NOMO-1 treated with dmso at 0.1 percent for 144 hours (cell line): ENCODE data around the gene PTPRS.

ENCODE experiments used
- DNase-seq: peaks from one replicate; lab custom pipeline; 2025; ENCODE audit not compliant: unreplicated experiment; lab: John Stamatoyannopoulos, UW

PTPRS gene

DNA sequence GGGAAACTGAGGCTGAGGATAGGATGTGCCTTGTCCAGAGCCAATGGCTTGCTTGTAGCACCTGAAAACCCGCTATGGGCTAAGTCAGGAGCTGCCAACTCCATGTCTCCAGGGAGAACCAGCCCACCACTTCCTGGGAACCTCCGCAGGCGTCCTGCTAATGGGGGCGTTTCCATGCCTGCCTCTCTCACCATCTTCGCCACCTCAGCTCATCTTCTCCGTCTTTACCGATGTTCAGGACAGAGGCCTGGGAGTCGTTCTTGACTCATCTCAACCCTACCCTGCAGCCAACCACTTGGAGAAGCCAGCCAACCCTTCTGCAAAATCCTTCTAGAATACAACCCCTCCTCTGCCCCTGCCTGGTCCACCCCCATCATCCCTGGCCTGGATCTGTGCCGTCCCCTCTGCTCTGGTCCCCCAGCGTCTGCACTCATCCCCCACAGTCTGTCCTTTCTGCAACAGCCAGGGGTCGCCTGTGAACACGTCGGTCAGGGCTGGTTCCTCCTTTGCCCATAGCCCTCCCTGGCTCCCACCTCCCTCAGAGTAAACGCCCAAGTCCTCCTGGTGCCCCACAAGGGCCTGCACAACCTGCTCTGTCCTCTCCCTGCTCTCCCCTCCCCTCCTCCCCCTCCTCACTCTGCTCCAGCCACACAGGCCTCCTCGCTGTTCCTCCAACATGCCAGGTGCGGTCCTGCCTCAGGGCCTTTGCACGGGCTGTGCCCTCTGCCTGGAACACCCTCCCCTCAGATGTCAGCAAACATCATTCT is 31.0 kb downstream of the PTPRS start:
- DNase-seq, result no peak

- no peak for DNase-seq
These were observed 31.9 kb downstream of the PTPRS start for GRCh38 chr19:5308451-5309437.

DNA sequence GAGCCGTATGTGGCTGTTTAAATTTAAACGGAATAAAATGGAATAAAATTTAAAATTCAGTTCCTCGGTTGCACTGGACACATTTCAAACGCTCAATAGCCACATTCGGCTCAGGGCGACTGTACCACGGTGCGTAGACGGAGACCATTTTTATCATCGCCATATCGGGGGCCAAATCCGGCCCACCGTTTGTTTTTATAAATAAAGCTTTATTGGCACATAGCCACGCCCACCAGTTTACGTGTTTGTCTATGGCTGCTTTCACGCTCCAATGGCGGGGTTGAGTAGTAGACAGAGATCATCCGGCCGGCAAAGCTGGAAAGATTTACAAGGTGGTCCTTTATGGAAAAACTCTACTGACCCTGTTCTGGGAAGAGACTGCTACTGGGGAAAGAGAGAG is 33.0 kb downstream of the PTPRS start:
- no peak for DNase-seq

GRCh38 chr19:5305163-5305562 is 35.4 kb downstream of the PTPRS start:
- no peak for DNase-seq

DNA sequence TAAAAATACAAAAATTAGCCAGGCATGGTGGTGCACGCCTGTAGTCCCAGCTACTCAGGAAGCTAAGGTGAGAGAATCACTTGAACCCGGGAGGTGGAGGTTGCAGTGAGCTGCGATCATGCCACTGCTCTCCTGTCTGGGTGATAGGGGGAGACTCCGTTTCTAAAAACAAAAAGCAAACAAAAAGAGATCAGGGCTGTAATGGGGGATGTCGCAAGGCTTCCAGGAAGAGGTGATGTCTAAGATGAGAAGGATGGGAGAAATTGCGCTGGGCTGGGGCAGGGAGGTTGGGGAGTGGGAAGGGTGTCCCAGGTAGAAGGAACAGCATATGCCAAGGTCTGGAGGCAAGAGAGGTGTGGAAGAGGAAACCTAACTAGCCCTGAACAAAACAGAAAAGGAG is 36.1 kb downstream of the PTPRS start:
- DNase-seq, result no peak

DNA sequence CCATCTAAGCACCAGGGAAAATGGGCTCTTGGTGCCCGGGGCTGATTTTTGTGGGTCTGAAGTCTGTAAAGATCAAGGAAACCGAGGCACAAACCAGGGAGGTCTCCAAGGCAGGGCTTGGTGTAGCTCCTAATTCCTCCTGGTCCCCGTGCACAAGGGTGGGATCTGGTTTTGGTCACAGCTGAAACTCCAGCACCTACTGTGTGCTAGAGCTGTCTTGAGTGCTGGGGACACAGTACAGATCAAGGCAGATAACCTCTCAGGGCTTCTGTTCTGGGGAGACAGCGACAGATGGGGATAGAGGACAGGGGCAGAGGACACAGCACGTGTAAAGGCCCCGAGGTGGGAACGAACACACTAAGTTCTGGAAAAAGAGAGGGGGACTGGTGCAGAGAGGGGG is 37.4 kb downstream of the PTPRS start:
- no peak for DNase-seq

- no peak for DNase-seq
These were observed 38.2 kb downstream of the PTPRS start for GRCh38 chr19:5302396-5302795.

GRCh38 chr19:5299137-5299536 is 41.5 kb downstream of the PTPRS start:
- DNase-seq, result no peak

DNA sequence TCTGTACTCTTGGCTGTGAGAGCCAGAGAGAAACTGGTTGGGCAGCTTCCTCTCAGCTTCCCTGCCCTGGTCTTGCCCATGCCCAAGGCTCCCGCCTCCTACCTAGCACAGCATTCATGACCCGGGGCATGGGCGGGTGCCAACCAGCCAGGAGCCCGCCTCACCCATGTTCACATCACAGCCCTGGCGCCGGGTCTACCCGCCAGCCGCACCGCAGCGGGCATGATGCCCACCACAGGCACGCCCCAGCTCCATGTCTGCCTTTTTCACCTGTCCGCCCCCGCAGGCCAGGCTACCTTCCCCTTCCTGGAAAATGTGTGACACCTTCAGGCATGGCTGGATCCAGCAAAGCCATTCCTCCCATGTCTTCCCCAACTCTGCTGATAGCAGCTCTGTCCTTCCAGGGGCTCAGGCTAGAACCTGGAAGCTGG is 42.1 kb downstream of the PTPRS start:
- DNase-seq, result no peak

GRCh38 chr19:5297272-5297669 is 43.3 kb downstream of the PTPRS start:
- DNase-seq, result no peak

- no peak for DNase-seq
These were observed 43.9 kb downstream of the PTPRS start for GRCh38 chr19:5296457-5297271.

- no peak for DNase-seq
These were observed 44.6 kb downstream of the PTPRS start for GRCh38 chr19:5296021-5296420.

DNA sequence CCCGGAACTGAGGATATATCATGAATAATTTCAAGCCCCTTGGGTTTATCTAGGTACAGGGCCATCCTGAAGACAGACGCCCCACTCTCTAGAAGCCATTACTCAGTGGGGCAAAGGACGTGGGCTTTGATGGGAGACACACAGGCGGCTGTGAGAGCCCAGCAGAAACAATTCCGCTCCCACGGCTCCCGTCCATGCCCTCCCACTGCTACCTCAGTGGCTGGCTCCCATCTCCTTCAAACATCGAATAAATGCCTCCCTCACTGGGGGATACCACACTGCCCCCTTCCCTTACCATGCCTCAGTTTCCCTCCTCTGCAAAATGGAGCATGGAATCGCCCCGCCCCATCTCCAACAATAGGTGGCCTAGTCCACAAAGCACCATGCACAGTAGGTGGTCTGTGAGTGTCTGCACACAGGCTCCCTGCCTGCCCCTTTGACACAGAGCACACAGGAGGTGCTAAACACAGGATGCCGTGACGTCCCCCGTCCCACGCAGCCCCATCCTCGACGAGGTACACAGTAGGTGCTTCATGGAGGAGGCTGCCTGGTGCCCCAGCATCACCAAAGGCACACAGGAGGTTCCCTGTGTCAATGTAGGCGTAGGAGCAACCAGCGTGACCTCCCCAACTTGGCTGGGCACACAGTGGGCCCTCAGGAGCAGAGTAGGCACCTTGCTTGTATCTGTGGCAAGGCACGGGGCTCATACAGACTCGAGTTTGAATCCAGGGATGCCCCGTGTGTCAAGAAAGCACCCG is 46.0 kb downstream of the PTPRS start:
- DNase-seq, result no peak

- DNase-seq, result no peak
These were observed 46.8 kb downstream of the PTPRS start for GRCh38 chr19:5293612-5294378.

GRCh38 chr19:5292822-5293611 is 47.6 kb downstream of the PTPRS start:
- DNase-seq, result peak; percentile 14

DNA sequence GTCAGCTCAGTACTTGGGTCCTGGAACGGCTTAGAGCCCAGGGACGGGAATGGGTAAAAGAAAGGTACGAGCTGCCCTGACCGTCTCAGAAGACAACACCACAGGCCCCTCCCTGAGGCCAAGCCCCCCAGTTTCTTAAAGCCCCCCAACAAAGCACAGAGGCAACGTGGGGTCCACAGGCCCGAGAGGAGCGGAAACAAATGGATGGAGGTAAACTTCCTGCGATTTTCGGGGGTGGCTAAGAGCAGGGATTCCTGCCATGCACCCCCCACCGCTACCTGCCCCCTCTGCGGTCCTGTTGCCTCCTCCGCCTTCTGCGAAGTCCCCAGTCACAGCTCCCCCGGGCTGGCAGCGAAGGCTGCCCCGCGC is 48.2 kb downstream of the PTPRS start:
- no peak for DNase-seq

GRCh38 chr19:5291588-5292193 is 48.9 kb downstream of the PTPRS start:
- DNase-seq, result no peak
